ENCODE results near the gene MN1.
A peak's percentile ranks its signal among the peaks of the same experiment; 100 is the strongest.

MN1 gene

DNA sequence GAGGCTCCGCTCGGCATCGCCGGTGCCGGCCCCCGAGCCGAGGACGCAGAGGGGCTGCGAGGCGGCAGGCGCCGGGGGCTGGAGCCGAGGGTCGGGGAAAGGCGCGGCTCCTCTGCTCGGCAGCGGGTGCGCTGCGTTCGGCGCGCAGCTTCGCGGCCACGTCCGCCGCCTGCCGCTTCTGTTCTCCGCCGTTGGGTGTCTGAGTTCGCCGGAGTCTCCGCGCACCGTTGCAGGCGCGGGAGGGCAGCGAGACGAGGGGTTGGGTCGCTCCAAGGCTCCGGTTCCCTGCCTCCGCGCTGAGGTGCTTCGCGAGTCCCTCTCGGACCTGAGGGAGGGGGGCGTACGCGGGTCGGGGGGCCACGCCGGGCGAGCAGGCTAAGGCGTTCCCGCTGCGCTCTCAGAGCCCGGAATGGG, 347 bp downstream of the MN1 start:
- H3K27ac ChIP-seq: peak overlapping the region; percentile 39
- in situ Hi-C loops (cut with HindIII; ENCODE audit: low pct_ligation_motif_present, low sequenced_read_pairs): no loop called here
- DNase-seq: no peak

GRCh38 chr22:27800250-27801201, 1.0 kb downstream of the MN1 start:
- peaks cover 4% of the 10 kb centered on the region for H3K27me3 ChIP-seq (replicated peaks)
- peaks cover 12% of the 10 kb centered on the region for H3K36me3 ChIP-seq (replicated peaks)
- H3K4me3 ChIP-seq (ENCODE audit: low read depth, low read length): peak overlapping the region; percentile 80
- DNase-seq: no peak
- peak overlapping the region; percentile 39 for H3K27ac ChIP-seq
- TF ChIP-seq CTCF (IDR thresholded peaks at IDR 0.05; ENCODE audit: low read depth, low read length, missing control alignments): no peak
- in situ Hi-C loops (cut with HindIII; ENCODE audit: low pct_ligation_motif_present, low sequenced_read_pairs): no loop called here

More for the DNA sequence above, 347 bp downstream of the MN1 start:
- Histone ChIP-seq H3K4me3 (ENCODE audit: low read depth, low read length) (peak overlapping the region; percentile 80), H3K36me3 (replicated peaks) (peaks cover 12% of the 10 kb centered on the region), H3K27me3 (replicated peaks) (peaks cover 4% of the 10 kb centered on the region)
- TF ChIP-seq CTCF (IDR thresholded peaks at IDR 0.05; ENCODE audit: low read depth, low read length, missing control alignments): peak; percentile 6

DNA sequence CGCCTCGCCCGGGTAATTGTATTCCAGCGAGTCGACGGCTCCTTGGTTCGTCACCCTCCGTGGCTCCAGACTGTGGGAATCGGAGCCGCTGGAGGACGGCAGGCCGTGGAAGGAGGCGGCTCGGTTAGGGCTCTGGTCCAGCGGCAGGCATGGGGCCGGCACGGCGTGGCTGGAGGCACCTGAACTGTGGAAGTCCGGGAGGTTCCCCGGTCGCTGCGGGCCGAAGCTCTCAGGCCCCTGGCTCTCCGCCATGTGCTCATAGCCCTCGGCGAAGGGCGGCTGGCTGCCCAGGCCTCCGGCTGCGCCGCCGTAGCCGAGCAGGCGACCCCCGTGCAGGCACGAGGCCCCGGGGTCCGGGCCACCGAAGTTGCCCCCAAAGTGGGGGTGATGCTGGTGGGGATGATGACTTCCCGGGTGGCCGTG, 1.7 kb downstream of the MN1 start:
- Histone ChIP-seq H3K36me3 (replicated peaks) (peaks cover 12% of the 10 kb centered on the region), H3K27me3 (replicated peaks) (peaks cover 4% of the 10 kb centered on the region), H3K4me3 (ENCODE audit: low read depth, low read length) (peak overlapping the region; percentile 80), H3K27ac (no peak overlapping the region)
- no peak for TF ChIP-seq CTCF (IDR thresholded peaks at IDR 0.05; ENCODE audit: low read depth, low read length, missing control alignments)
- no peak for DNase-seq
- in situ Hi-C loops (cut with HindIII; ENCODE audit: low pct_ligation_motif_present, low sequenced_read_pairs): no loop called here

DNA sequence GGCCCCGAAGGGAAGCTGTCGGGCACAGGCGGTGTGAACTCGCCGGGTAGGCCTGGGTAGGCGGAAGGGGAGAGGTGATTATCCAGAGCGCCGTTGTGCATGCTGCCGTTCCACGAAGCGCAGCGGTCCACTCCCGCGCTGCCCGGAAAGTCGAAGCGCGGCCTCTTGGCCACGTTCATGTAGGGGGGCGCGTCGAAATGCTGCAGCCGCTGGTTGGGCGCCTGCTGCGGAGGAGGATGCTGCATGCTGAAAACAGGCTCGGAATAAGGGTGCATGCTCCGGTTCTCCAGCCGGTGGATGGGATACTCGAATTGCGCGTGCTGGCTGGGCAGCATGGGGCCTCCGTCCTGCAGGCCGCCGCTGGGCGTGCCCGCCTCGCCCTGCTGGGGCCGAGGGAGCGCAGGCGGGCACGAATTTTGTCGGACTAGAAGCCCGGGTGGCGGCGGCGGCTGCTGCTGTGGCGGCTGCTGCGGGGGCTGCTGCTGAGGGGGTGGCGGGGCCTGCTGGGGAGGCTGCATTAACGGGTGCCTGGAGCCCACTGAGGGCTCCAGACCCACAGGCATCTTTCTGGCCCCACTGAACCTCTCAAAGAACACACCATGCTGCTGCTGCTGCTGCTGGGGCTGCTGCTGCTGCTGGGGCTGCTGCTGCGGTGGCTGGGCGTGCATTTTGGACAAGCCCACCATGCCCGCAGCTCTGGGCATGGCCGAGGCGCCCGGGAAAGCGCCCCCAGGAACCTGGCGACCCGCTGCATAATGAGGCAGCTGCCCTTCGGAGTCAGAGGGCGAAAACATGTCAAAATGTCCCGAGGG, 2.3 kb downstream of the MN1 start:
- H3K36me3 ChIP-seq (replicated peaks): peaks cover 12% of the 10 kb centered on the region
- no peak for DNase-seq
- H3K27me3 ChIP-seq (replicated peaks): peaks cover 4% of the 10 kb centered on the region
- in situ Hi-C loops (cut with HindIII; ENCODE audit: low pct_ligation_motif_present, low sequenced_read_pairs): no loop called here
- TF ChIP-seq CTCF (IDR thresholded peaks at IDR 0.05; ENCODE audit: low read depth, low read length, missing control alignments): no peak
- H3K27ac ChIP-seq: no peak overlapping the region
- peak overlapping the region; percentile 80 for H3K4me3 ChIP-seq (ENCODE audit: low read depth, low read length)

- TF ChIP-seq CTCF (IDR thresholded peaks at IDR 0.05; ENCODE audit: low read depth, low read length, missing control alignments): no peak
- no peak overlapping the region for H3K27ac ChIP-seq
- in situ Hi-C loops (cut with HindIII; ENCODE audit: low pct_ligation_motif_present, low sequenced_read_pairs): no loop called here
- DNase-seq: no peak
- peaks cover 4% of the 10 kb centered on the region for H3K27me3 ChIP-seq (replicated peaks)
- peak overlapping the region; percentile 26 for H3K4me3 ChIP-seq (ENCODE audit: low read depth, low read length)
- peaks cover 12% of the 10 kb centered on the region for H3K36me3 ChIP-seq (replicated peaks)
Observed at GRCh38 chr22:27798511-27799014, 3.0 kb downstream of the MN1 start.
